22Rv1 (cell line): ENCODE measurements around the gene GGCX.

ENCODE experiments used
- ZFX ChIP-seq: fragments of 450-650 bp; IDR thresholded peaks from 2 replicates; pipeline ENCODE4 v1.6.1; 2017; ENCODE audit warnings: antibody characterized with exemption, borderline replicate concordance
- TF ChIP-seq, protein P1 (sequence below): fragments of 450-650 bp; IDR thresholded peaks from 2 replicates; pipeline ENCODE4 v1.5.1; 2017; ENCODE audit warnings: mild to moderate bottlenecking

DNA sequence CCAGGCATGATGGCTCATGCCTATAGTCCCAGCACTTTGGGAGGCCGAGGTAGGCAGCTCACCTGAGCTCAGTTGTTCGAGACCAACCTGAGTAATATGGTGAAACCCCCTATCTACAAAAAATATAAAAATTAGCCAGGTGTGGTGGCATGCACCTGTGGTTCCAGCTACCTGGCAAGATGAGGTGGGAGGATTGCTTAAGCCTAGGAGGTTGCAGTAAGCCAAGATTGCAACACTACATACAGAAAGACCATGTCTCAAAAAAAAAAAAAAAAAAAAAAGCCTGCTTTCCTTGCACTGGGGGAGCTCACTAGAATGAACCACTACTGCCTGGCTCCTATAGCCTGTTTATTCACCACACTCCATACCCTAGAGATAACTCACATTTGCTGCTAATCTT is 29.7 kb downstream of the GGCX start:
- TF ChIP-seq, protein P1, sequence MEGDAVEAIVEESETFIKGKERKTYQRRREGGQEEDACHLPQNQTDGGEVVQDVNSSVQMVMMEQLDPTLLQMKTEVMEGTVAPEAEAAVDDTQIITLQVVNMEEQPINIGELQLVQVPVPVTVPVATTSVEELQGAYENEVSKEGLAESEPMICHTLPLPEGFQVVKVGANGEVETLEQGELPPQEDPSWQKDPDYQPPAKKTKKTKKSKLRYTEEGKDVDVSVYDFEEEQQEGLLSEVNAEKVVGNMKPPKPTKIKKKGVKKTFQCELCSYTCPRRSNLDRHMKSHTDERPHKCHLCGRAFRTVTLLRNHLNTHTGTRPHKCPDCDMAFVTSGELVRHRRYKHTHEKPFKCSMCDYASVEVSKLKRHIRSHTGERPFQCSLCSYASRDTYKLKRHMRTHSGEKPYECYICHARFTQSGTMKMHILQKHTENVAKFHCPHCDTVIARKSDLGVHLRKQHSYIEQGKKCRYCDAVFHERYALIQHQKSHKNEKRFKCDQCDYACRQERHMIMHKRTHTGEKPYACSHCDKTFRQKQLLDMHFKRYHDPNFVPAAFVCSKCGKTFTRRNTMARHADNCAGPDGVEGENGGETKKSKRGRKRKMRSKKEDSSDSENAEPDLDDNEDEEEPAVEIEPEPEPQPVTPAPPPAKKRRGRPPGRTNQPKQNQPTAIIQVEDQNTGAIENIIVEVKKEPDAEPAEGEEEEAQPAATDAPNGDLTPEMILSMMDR = no peak
- no peak for TF ChIP-seq ZFX
